ENCODE data around the gene ALDH1L1. TPM values are rescaled to one million over a fixed set of nuclear protein-coding genes. Genes with fewer than 3 reads are reported as not detected.
A peak's percentile ranks its signal among the peaks of the same experiment; 100 is the strongest.
"Not testable (repeated sequence)": the region's sequence is repeated elsewhere in the genome, so short reads cannot be mapped to it uniquely, and the experiment has no call there.

Gene ALDH1L1
- total RNA-seq, 1 donor from 2014 or later, result 1.0 TPM

DNA sequence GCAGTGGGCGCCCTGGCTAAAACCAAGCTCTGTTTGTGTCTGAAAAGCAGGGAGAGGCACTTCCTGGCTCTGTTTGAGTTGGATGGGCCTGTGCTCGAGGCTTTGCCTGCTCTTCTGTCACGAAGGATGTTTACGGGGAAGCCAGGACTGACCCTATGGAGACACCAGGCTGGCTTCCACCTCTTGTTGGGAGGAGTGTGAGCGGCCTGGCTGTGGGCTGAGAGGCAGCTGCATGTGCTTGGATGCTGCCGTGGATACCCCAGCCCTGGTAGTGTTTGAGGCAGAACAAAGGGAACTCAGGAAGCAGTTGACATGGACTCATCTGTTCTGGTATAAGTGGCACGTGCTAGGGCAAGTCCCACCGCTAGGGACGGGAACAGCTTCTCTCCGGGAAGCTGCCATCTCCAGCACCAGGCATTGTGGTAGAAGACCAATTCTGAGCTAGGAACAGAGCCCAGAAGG, 78.8 kb downstream of the ALDH1L1 start:
- Histone ChIP-seq H3K4me3 (ENCODE audit: low read depth, low read length) (no peak overlapping the region), H3K36me3 (ENCODE audit: control insufficient read depth, insufficient read depth, low read length) (no peaks in the 10 kb centered on the region), H3K27me3 (ENCODE audit: control insufficient read depth, insufficient read depth, low read length) (no peaks in the 10 kb centered on the region)
- TF ChIP-seq, protein P1, sequence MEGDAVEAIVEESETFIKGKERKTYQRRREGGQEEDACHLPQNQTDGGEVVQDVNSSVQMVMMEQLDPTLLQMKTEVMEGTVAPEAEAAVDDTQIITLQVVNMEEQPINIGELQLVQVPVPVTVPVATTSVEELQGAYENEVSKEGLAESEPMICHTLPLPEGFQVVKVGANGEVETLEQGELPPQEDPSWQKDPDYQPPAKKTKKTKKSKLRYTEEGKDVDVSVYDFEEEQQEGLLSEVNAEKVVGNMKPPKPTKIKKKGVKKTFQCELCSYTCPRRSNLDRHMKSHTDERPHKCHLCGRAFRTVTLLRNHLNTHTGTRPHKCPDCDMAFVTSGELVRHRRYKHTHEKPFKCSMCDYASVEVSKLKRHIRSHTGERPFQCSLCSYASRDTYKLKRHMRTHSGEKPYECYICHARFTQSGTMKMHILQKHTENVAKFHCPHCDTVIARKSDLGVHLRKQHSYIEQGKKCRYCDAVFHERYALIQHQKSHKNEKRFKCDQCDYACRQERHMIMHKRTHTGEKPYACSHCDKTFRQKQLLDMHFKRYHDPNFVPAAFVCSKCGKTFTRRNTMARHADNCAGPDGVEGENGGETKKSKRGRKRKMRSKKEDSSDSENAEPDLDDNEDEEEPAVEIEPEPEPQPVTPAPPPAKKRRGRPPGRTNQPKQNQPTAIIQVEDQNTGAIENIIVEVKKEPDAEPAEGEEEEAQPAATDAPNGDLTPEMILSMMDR (IDR thresholded peaks at IDR 0.05; ENCODE audit: insufficient read depth, low read length, poor library complexity, severe bottlenecking), result no peak
- no peak for DNase-seq (ENCODE audit: low read depth)

DNA sequence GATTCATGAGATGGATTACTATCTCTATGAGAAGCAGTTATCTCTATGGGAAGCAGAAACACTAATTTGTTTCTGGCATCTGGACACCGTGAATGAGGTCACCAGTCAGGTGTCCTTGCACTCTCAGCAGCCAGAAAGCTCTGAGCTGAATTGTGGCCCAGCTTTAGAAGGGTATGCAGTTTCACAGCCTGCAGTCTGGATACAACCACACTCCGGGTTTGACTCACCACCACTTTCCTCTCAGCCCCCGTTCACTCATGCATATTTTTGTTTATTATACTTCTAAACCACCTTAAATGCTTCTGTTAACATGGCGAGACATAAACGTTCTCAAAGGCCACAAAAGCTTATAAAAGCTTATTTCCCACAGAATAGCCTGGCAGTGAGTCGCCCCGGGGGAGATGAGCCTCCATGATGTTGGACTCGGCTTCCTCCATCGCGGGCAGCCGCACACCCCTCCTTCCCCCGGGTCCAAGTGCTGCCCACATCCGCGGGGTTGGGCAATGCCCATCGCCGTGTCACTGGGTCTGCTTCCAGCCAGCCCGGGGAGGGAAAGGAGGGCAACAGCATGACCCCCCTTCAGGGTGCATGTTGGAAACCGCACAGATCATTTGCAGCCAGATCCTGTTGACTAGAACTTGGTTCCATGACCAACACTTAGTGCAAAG, 79.6 kb downstream of the ALDH1L1 start:
- Histone ChIP-seq H3K27me3 (ENCODE audit: control insufficient read depth, insufficient read depth, low read length) (no peaks in the 10 kb centered on the region), H3K36me3 (ENCODE audit: control insufficient read depth, insufficient read depth, low read length) (no peaks in the 10 kb centered on the region), H3K4me3 (ENCODE audit: low read depth, low read length) (no peak overlapping the region)
- TF ChIP-seq, protein P1 (IDR thresholded peaks at IDR 0.05; ENCODE audit: insufficient read depth, low read length, poor library complexity, severe bottlenecking), result no peak
- peak; percentile 38 for DNase-seq (ENCODE audit: low read depth)

GRCh38 chr3:126100269-126100633, 80.1 kb downstream of the ALDH1L1 start:
- no peaks in the 10 kb centered on the region for H3K36me3 ChIP-seq (ENCODE audit: control insufficient read depth, insufficient read depth, low read length)
- no peaks in the 10 kb centered on the region for H3K27me3 ChIP-seq (ENCODE audit: control insufficient read depth, insufficient read depth, low read length)
- no peak overlapping the region for H3K4me3 ChIP-seq (ENCODE audit: low read depth, low read length)
- DNase-seq (ENCODE audit: low read depth), result no peak
- TF ChIP-seq, protein P1 (IDR thresholded peaks at IDR 0.05; ENCODE audit: insufficient read depth, low read length, poor library complexity, severe bottlenecking), result no peak

DNA sequence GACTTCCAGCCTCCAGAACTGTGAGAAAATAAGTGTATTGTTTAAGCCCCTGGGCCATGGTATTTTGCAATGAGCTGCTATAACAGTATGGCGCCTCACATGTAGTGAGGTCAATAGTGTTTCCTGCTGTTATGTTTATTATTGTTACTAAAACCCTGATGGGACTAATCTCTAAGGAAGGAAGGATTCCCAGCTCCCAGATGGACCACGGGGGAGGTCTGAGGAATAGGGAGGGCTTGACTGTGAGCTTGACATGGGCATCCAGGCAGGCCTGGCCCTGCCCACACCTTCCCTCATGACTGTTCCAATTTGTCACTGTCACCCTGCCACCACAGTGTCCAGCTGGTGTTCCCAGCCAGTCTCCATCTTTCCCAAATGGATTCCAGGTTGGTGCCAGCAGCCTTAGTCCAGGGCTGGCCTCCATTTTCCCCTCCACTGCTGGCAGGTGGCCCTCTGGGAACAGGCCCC, 82.0 kb downstream of the ALDH1L1 start:
- TF ChIP-seq, protein P1 (IDR thresholded peaks at IDR 0.05; ENCODE audit: insufficient read depth, low read length, poor library complexity, severe bottlenecking), result no peak
- no peak for DNase-seq (ENCODE audit: low read depth)
- H3K36me3 ChIP-seq (ENCODE audit: control insufficient read depth, insufficient read depth, low read length), result no peaks in the 10 kb centered on the region
- H3K4me3 ChIP-seq (ENCODE audit: low read depth, low read length), result no peak overlapping the region
- H3K27me3 ChIP-seq (ENCODE audit: control insufficient read depth, insufficient read depth, low read length), result no peaks in the 10 kb centered on the region

GRCh38 chr3:126097801-126098200, 82.6 kb downstream of the ALDH1L1 start:
- TF ChIP-seq, protein P1 (IDR thresholded peaks at IDR 0.05; ENCODE audit: insufficient read depth, low read length, poor library complexity, severe bottlenecking), result no peak
- Histone ChIP-seq H3K4me3 (ENCODE audit: low read depth, low read length) (no peak overlapping the region), H3K36me3 (ENCODE audit: control insufficient read depth, insufficient read depth, low read length) (no peaks in the 10 kb centered on the region), H3K27me3 (ENCODE audit: control insufficient read depth, insufficient read depth, low read length) (no peaks in the 10 kb centered on the region)
- DNase-seq (ENCODE audit: low read depth), result no peak

- not testable (repeated sequence) for DNase-seq (ENCODE audit: low read depth); H3K27me3 ChIP-seq (ENCODE audit: control insufficient read depth, insufficient read depth, low read length); H3K4me3 ChIP-seq (ENCODE audit: low read depth, low read length); H3K36me3 ChIP-seq (ENCODE audit: control insufficient read depth, insufficient read depth, low read length)
These were observed 84.1 kb downstream of the ALDH1L1 start for GRCh38 chr3:126096274-126096673.

- H3K27me3 ChIP-seq (ENCODE audit: control insufficient read depth, insufficient read depth, low read length); H3K36me3 ChIP-seq (ENCODE audit: control insufficient read depth, insufficient read depth, low read length); H3K4me3 ChIP-seq (ENCODE audit: low read depth, low read length); DNase-seq (ENCODE audit: low read depth): not testable (repeated sequence)
These were observed 88.3 kb downstream of the ALDH1L1 start for GRCh38 chr3:126092128-126092527.

Data from kidney epithelial cell (primary cell).